DOHH2 (cell line): ENCODE results near the gene PALB2.

ENCODE experiments used
- H3F3A ChIP-seq: fragments of 200-600 bp; sonication (generic), shearing (Covaris generic); 2 replicates; pipeline ENCODE4 v1.6.0; 2016; ENCODE audit warnings: antibody characterized with exemption, mild to moderate bottlenecking; ENCODE audit not compliant: control insufficient read depth, insufficient read depth
- H3K27ac ChIP-seq: fragments of 200-600 bp; sonication (generic); 2 replicates; pipeline ENCODE4 v1.5.1; 2014; ENCODE audit warnings: low read depth, mild to moderate bottlenecking, low read length, moderate library complexity
- H3K27me3 ChIP-seq: fragments of 200-600 bp; sonication (generic); 2 replicates; pipeline ENCODE4 v1.6.1; 2014; ENCODE audit warnings: mild to moderate bottlenecking, low read length, mixed read lengths; ENCODE audit not compliant: control insufficient read depth
- H3K36me3 ChIP-seq: fragments of 200-600 bp; sonication (generic); 2 replicates; pipeline ENCODE4 v1.6.1; 2014; ENCODE audit warnings: mild to moderate bottlenecking, low read length, moderate library complexity, mixed read lengths; ENCODE audit not compliant: control insufficient read depth
- H3K4me1 ChIP-seq: fragments of 200-600 bp; sonication (generic); 2 replicates; pipeline ENCODE4 v1.6.1; 2014; ENCODE audit warnings: mild to moderate bottlenecking, low read length, mixed read lengths; ENCODE audit not compliant: control insufficient read depth
- H3K4me2 ChIP-seq: fragments of 200-600 bp; sonication (generic); 2 replicates; pipeline ENCODE4 v1.6.0; 2014; ENCODE audit warnings: mild to moderate bottlenecking, low read length, moderate library complexity
- H3K4me3 ChIP-seq: fragments of 200-600 bp; sonication (generic); 2 replicates; pipeline ENCODE4 v1.5.1; 2014; ENCODE audit warnings: mild to moderate bottlenecking, low read length, mixed read lengths
- H3K79me2 ChIP-seq: fragments of 200-600 bp; sonication (generic); 2 replicates; pipeline ENCODE4 v1.6.1; 2014; ENCODE audit warnings: mild to moderate bottlenecking, low read length, mixed read lengths; ENCODE audit not compliant: control insufficient read depth
- H3K9me2 ChIP-seq: fragments of 200-600 bp; sonication (generic); replicated peaks from 2 replicates; pipeline ENCODE4 v1.6.1; 2014; ENCODE audit warnings: mild to moderate bottlenecking, low read length, mixed read lengths; ENCODE audit not compliant: control insufficient read depth
- H3K9me3 ChIP-seq: fragments of 200-600 bp; sonication (generic); 2 replicates; pipeline ENCODE4 v1.6.1; 2014; ENCODE audit warnings: antibody characterized with exemption, low read length, mixed read lengths; ENCODE audit not compliant: control insufficient read depth, insufficient read depth
- H4K20me1 ChIP-seq: fragments of 200-600 bp; sonication (generic); 2 replicates; pipeline ENCODE4 v1.6.0; 2014; ENCODE audit warnings: low read depth, mild to moderate bottlenecking, antibody characterized with exemption, low read length, moderate library complexity; ENCODE audit not compliant: control insufficient read depth, insufficient read depth
- EZH2phosphoT487 ChIP-seq: fragments of 200-600 bp; sonication (generic); IDR thresholded peaks from 2 replicates; pipeline ENCODE4 v1.6.1; 2017; ENCODE audit warnings: borderline replicate concordance, mild to moderate bottlenecking, antibody characterized with exemption, low read length, moderate library complexity, mixed read lengths
- TF ChIP-seq, protein P1 (sequence below): fragments of 200-600 bp; sonication (generic); IDR thresholded peaks from one replicate; pipeline ENCODE4 v1.5.1; 2014; ENCODE audit warnings: antibody characterized with exemption, mild to moderate bottlenecking, low read depth, low read length; ENCODE audit not compliant: poor library complexity, severe bottlenecking

Gene PALB2

GRCh38 chr16:23597003-23597756, 43.9 kb downstream of the PALB2 start:
- H4K20me1 ChIP-seq = 0 out of 2 replicates have a peak, but pooled peaks cover 8% of the 10 kb centered on the region
- H3F3A ChIP-seq = peaks cover 9% of the 10 kb centered on the region
- H3K27ac ChIP-seq = peak overlapping the region; percentile 45
- H3K27me3 ChIP-seq = no peaks in the 10 kb centered on the region
- H3K4me1 ChIP-seq = peaks cover 25% of the 10 kb centered on the region
- peak overlapping the region; percentile 100 for H3K4me3 ChIP-seq
- peak overlapping the region; percentile 74 for H3K4me2 ChIP-seq
- H3K9me3 ChIP-seq = no peaks in the 10 kb centered on the region
- H3K36me3 ChIP-seq = peaks cover 35% of the 10 kb centered on the region
- H3K79me2 ChIP-seq = peaks cover 38% of the 10 kb centered on the region
- H3K9me2 ChIP-seq = no peaks in the 10 kb centered on the region
- TF ChIP-seq EZH2phosphoT487 = no peak
- TF ChIP-seq, protein P1, sequence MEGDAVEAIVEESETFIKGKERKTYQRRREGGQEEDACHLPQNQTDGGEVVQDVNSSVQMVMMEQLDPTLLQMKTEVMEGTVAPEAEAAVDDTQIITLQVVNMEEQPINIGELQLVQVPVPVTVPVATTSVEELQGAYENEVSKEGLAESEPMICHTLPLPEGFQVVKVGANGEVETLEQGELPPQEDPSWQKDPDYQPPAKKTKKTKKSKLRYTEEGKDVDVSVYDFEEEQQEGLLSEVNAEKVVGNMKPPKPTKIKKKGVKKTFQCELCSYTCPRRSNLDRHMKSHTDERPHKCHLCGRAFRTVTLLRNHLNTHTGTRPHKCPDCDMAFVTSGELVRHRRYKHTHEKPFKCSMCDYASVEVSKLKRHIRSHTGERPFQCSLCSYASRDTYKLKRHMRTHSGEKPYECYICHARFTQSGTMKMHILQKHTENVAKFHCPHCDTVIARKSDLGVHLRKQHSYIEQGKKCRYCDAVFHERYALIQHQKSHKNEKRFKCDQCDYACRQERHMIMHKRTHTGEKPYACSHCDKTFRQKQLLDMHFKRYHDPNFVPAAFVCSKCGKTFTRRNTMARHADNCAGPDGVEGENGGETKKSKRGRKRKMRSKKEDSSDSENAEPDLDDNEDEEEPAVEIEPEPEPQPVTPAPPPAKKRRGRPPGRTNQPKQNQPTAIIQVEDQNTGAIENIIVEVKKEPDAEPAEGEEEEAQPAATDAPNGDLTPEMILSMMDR = peak; percentile 76

GRCh38 chr16:23595951-23596720, 45.0 kb downstream of the PALB2 start, which contains the start of gene NDUFAB1:
Gene NDUFAB1 (minus strand): TSS chr16:23596316. CDS start chr16:23596290, 26 bp downstream.
- H3F3A ChIP-seq = peaks cover 9% of the 10 kb centered on the region
- peak within 1 kb of the TSS; percentile 100 for H3K4me3 ChIP-seq
- H3K9me3 ChIP-seq = no peaks in the 10 kb centered on the region
- TF ChIP-seq EZH2phosphoT487 = no peak
- TF ChIP-seq, protein P1 = peak; percentile 82
- H3K27me3 ChIP-seq = no peaks in the 10 kb centered on the region
- peaks cover 48% of the 10 kb centered on the region for H3K79me2 ChIP-seq
- H3K9me2 ChIP-seq = no peaks in the 10 kb centered on the region
- H3K4me1 ChIP-seq = peaks cover 25% of the 10 kb centered on the region
- peak within 1 kb of the TSS; percentile 45 for H3K27ac ChIP-seq
- peak within 1 kb of the TSS; percentile 74 for H3K4me2 ChIP-seq
- H3K36me3 ChIP-seq = peaks cover 44% of the 10 kb centered on the region
- H4K20me1 ChIP-seq = peaks cover 14% of the 10 kb centered on the region; the same call in 1 of the 2 replicates

- Histone ChIP-seq H3K4me2 (peak overlapping the region; percentile 74), H3K27ac (peak overlapping the region; percentile 45), H4K20me1 (peaks cover 14% of the 10 kb centered on the region; the same call in 1 of the 2 replicates), H3K9me3 (no peaks in the 10 kb centered on the region), H3K27me3 (no peaks in the 10 kb centered on the region), H3K9me2 (no peaks in the 10 kb centered on the region), H3K4me1 (peaks cover 25% of the 10 kb centered on the region), H3K4me3 (peak overlapping the region; percentile 100), H3K36me3 (peaks cover 48% of the 10 kb centered on the region), H3K79me2 (peaks cover 56% of the 10 kb centered on the region), H3F3A (peaks cover 9% of the 10 kb centered on the region)
- TF ChIP-seq EZH2phosphoT487 = no peak
- TF ChIP-seq, protein P1 = no peak
Measured at GRCh38 chr16:23595246-23595950, 45.7 kb downstream of the PALB2 start.
